Stimulated activated CD4-positive, alpha-beta T cell treated with anti-CD3 and anti-CD28 coated beads, Interleukin-1b, Interleukin-23, amount 100 ng/mL, for 1 hour (primary cell): ENCODE measurements around the gene TPM2.

Experiments
- DNase-seq, 2 donors: peaks; one replicate each; pipeline ENCODE4 v3.0.0-alpha.2; 2020; ENCODE audit warnings: low read depth in 2 of 2

The TPM2 gene

GRCh38 chr9:35679091-35679490, 10.6 kb downstream of the TPM2 start:
- no peak for DNase-seq

DNA sequence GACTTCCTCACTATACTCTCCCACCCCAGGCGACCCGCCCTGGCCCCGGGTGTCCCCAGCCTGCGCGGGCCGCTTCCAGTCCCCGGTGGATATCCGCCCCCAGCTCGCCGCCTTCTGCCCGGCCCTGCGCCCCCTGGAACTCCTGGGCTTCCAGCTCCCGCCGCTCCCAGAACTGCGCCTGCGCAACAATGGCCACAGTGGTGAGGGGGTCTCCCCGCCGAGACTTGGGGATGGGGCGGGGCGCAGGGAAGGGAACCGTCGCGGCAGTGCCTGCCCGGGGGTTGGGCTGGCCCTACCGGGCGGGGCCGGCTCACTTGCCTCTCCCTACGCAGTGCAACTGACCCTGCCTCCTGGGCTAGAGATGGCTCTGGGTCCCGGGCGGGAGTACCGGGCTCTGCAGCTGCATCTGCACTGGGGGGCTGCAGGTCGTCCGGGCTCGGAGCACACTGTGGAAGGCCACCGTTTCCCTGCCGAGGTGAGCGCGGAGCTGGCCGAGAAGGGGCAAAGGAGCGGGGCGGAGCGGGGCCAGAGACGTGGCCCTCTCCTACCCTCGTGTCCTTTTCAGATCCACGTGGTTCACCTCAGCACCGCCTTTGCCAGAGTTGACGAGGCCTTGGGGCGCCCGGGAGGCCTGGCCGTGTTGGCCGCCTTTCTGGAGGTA, 13.9 kb downstream of the TPM2 start:
- no peak for DNase-seq

GRCh38 chr9:35675204-35675603, 14.5 kb downstream of the TPM2 start:
- DNase-seq: no peak

DNA sequence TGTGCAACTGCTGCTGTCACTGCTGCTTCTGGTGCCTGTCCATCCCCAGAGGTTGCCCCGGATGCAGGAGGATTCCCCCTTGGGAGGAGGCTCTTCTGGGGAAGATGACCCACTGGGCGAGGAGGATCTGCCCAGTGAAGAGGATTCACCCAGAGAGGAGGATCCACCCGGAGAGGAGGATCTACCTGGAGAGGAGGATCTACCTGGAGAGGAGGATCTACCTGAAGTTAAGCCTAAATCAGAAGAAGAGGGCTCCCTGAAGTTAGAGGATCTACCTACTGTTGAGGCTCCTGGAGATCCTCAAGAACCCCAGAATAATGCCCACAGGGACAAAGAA, 15.7 kb downstream of the TPM2 start:
- DNase-seq: no peak

GRCh38 chr9:35673132-35674024, 16.3 kb downstream of the TPM2 start, which contains the start of gene CA9:
Gene CA9 (plus strand): TSS chr9:35673928. CDS start chr9:35673960, 32 bp downstream.
- no peak for DNase-seq

GRCh38 chr9:35669331-35670145, 20.2 kb downstream of the TPM2 start:
- DNase-seq: no peak

DNA sequence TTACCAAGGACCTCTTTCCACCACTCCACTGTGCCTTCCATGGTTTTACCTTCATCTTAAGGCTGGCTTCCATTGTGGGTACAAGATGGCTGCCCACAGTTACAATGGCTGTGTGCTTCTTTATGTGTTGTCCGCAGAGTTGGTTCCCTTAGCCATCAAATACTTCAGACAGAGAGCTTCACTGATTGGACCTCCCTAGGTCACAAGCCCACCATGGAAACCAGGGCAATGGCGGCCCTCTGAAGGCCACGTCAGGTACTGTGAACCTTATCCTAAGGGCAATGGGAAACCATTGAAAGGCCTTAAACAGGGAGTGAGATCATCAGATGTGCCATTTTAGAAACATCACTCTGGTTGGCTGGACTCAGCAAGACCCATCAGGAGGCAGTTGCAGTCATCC, 21.8 kb downstream of the TPM2 start:
- no peak for DNase-seq

DNA sequence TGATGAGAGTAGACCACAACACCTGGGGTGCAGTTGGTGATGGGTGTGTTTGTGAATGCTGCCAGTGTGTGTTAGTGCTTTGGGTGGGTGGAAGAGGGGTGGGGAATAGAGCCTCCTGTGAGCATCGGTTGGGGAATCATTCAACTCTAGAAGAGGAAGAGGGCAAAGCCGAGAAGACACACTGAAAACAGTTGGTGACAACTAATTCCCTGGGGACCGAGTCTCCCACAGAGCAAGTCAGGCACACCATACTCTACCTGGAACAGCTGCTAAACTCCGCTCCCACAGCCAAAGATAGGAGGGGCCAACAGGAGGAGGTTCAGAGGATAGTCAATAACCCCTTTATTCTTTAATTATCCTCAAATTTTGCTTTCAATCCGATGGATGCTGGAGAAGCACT, 23.2 kb downstream of the TPM2 start:
- DNase-seq: no peak

GRCh38 chr9:35666045-35666444, 23.7 kb downstream of the TPM2 start:
- no peak for DNase-seq

GRCh38 chr9:35665471-35665818, 24.3 kb downstream of the TPM2 start:
- no peak for DNase-seq

DNA sequence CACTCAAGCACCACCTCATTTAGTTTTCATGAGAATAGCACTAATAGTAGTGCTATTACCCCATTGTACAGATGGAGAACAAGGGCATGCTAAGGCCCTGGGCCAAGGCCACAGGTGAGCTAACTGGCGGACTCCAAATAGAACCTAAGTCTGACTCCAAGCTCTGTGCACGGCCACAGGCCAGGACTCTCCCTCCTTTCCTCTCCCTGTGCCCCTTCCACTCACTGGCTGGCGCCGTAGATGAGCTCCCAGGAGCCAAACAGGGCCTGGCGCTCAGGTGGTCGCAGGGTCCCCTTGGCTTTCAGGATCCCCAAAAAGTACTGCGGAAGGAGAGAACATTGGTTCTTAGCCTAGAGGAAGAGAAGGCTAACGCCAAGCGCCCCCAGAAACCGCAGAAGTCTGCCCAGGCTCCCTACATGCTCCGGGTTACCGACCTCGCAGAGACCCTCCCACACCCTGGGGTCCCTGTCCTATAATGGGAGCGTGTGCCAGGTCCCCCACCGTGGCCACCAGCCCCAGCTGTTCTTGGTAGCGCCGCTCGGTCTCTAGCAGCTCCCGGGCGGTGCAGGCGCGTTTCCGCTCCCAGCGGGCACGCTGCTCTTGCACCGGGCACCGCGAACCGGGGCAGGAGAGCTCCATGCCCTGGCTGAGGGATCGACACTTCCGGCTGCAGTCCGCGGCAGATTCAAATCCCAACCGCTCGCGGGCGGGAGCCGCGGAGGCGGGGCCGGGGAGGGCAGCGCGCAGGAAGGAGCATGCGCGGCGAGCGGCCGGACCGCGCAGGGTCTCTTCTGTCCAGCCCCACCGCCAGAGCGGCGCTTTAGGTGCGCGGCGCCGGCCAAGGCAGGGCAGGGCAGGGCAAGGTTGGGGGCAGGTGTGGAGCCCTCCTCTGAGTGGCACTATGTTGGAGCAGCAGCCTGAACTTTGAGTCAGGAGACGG, 24.9 kb downstream of the TPM2 start, which contains the start of gene ARHGEF39:
Gene ARHGEF39 (minus strand): TSS at position 665 of the 940 bp plus-strand sequence. CDS start 26 bp downstream, at position 639.
- DNase-seq: no peak

DNA sequence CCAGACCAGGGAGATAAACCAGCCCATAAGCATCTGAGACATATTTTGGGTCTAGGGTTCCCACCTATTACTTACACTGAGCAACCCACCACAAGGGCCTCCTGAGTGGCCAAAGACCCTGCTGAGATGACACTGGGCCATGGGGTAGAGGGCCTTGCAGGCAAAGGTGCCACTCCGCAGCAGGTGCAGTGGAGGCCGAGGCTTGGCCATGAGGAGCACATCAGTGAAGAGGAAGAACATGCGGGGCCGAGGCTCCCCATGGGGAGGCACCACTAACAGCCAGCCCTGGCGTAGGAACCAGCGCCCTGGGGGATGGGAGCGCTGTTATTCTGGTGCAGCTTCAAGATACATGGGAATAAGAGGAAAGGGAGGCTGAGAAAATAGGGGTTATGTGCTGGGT, 27.3 kb downstream of the TPM2 start:
- no peak for DNase-seq

DNA sequence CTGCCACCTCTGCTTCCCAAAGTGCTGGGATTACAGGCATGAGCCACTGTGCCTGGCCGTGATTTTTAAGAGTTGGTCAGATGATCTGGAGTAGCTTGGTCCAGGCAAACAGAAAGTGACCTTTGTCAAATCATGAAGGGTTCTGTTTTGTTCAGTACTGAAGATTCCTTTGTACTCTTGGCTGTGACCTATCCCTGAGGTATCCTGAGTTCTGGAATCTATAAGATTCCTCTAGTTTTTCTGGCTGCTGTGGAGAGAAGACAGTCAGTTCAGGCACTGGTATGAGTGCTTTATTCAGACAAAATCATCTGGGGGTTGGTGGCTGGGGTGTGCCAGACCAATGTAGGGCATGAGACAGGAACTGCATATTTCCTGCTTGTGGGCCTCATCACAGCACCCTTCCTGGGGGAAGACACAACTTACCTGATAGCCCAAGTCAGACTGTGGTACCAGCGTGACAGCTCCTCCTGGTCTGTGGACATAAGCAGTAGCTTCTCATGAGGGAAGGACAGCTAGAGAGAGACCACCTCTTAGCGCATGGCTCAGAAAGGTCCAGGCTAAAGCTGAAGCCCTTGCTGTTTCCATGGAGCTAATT, 27.9 kb downstream of the TPM2 start:
- DNase-seq: no peak

GRCh38 chr9:35660966-35661415, 28.7 kb downstream of the TPM2 start:
- DNase-seq: no peak

DNA sequence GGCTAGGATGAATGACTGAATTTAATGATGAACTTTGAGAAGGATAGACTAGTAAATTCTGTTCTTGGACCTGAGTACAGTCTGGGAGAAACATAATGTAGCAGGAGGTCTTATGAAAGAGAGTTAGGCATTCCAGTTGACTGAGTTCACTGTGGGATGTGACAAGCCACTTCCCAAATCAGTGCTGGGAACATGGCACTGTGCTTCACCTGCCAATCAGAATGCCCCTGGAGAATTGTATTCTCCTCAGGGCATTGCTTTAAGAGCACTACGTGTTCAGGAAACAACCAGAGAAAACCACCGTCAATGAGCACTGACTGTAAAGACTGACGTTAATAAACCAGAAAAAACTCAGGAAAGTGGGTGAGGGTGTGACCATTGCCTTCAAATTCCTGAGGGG, 30.4 kb downstream of the TPM2 start:
- no peak for DNase-seq

DNA sequence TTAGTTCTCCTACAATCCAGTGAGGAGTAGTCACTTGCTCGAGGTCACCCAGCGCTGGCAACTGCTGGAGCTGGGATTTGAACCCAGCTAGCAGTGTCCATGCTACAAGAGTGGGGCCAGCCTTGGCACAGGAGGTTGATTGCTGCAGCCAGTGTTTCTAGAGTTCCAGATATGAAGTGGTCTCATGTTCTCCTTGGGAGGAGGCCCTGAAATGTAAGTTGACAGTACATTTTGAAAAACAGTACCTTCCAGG, 30.8 kb downstream of the TPM2 start:
- no peak for DNase-seq

DNA sequence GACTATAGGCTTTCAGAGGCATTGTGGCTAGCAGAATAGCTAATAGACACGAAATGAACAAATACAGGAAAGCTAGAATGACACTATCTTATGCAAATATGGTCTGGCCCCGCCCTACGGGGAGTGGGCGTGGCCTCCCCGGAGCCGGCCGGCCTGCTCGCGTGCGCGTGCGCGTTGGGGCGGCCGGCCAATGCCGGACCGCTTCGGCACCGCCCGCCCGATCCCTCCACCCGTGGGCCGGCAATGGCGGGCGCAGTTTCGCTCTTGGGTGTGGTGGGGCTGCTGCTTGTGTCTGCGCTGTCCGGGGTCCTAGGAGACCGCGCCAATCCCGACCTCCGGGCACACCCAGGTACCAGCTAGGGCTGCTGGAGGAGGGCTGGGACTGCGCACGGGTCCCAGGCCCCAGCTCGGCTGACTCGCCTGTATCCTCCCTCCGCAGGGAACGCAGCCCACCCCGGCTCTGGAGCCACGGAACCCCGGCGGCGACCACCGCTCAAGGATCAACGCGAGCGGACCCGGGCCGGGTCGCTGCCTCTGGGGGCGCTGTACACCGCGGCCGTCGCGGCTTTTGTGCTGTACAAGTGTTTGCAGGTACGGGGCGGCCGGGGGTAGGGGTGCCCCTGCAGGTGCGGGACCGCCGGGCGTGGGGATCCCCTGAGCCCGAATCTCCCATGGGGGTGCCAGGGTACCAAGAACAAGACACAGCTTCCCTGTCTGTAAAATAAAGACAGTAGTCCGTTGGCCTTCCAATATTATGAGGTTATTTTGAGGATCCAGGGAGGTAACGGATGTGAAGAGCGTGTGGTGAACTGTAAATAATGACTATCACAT, 31.4 kb downstream of the TPM2 start, which contains the start of gene CCDC107:
Gene CCDC107 (plus strand): TSS at position 156 of the 831 bp plus-strand sequence. CDS start 88 bp downstream, at position 244.
- DNase-seq: peak; percentile 67 to 68

- peak; percentile 67 to 83 for DNase-seq
Measured at GRCh38 chr9:35657546-35658136, 32.1 kb downstream of the TPM2 start, which contains the start of gene RMRP. Gene RMRP (minus strand): TSS chr9:35658019.

- DNase-seq: no peak
Measured at GRCh38 chr9:35656831-35657545, 32.7 kb downstream of the TPM2 start.
